HepG2 (cell line): ENCODE measurements around the gene BCL2L1. TPM values are rescaled to one million over a fixed set of nuclear protein-coding genes. Genes with fewer than 3 reads are reported as not detected.

Source experiments
- CCDC6 ChIP-seq: sonication (generic); formaldehyde crosslinking; IDR thresholded peaks from 2 replicates; pipeline ENCODE4 v1.8.1; 2022; ENCODE audit warnings: mild to moderate bottlenecking, missing genetic modification reagents, moderate library complexity
- DNMT3B ChIP-seq: conservative IDR thresholded peaks from 2 replicates; pipeline ENCODE4 v1.6.1; 2016; ENCODE audit warnings: missing biosample characterization, control low read depth
- FOXP1 ChIP-seq, 2 experiments: fragments of 450-650 bp in 1 of 2; IDR thresholded peaks; 2 replicates each; pipeline ENCODE4 v1.6.1; 2017 to 2018; ENCODE audit warnings: antibody characterized with exemption in 1 of 2
- GATAD2A ChIP-seq: IDR thresholded peaks from 2 replicates; pipeline ENCODE4 v1.6.1; 2016
- HCFC1 ChIP-seq: fragments of 150-350 bp; IDR thresholded peaks from 2 replicates; pipeline ENCODE4 v1.6.1; 2014; ENCODE audit warnings: low read depth, low read length
- HES4 ChIP-seq: sonication (generic); formaldehyde crosslinking; IDR thresholded peaks from 2 replicates; pipeline ENCODE4 v1.9.0; 2021; ENCODE audit warnings: mild to moderate bottlenecking, missing genetic modification reagents, borderline replicate concordance
- IKZF1 ChIP-seq: fragments of 450-650 bp; IDR thresholded peaks from 2 replicates; pipeline ENCODE4 v1.7.1; 2016
- IKZF4 ChIP-seq: sonication (generic); formaldehyde crosslinking; IDR thresholded peaks from 2 replicates; pipeline ENCODE4 v1.5.1; 2020; ENCODE audit warnings: borderline replicate concordance, mild to moderate bottlenecking, low read depth, missing genetic modification reagents; ENCODE audit errors: not compliant biosample characterization
- IRF2 ChIP-seq: IDR thresholded peaks from 2 replicates; pipeline ENCODE4 v1.6.1; 2018; ENCODE audit warnings: missing genetic modification reagents, missing compliant biosample characterization
- MAFG ChIP-seq: sonication (generic); formaldehyde crosslinking; IDR thresholded peaks from 2 replicates; pipeline ENCODE4 v1.5.1; 2020; ENCODE audit warnings: mild to moderate bottlenecking, missing genetic modification reagents
- MAZ ChIP-seq, 2 experiments: sonication (generic) in 1 of 2; formaldehyde crosslinking in 1 of 2; IDR thresholded peaks; 2 replicates each; pipeline versions ENCODE4 v1.5.0 to v1.6.1; 2012 to 2020; ENCODE audit warnings: low read depth in 2 of 2, mild to moderate bottlenecking in 2 of 2, borderline replicate concordance in 1 of 2, improper control_type of control experiment in 1 of 2, low read length in 1 of 2, missing genetic modification reagents in 1 of 2, moderate library complexity in 1 of 2
- MBD4 ChIP-seq: IDR thresholded peaks from 2 replicates; pipeline ENCODE4 v1.6.1; 2012; ENCODE audit warnings: low read length, inconsistent platforms, borderline replicate concordance
- SKI ChIP-seq: fragments of 450-650 bp; IDR thresholded peaks from one replicate; pipeline ENCODE4 v1.6.1; 2018; ENCODE audit warnings: mild to moderate bottlenecking; ENCODE audit not compliant: partially characterized antibody
- SMAD1 ChIP-seq: sonication (generic); formaldehyde crosslinking; IDR thresholded peaks from 2 replicates; pipeline ENCODE4 v1.4.0; 2020; ENCODE audit warnings: missing genetic modification reagents, low read depth, mild to moderate bottlenecking, borderline replicate concordance
- ZFP90 ChIP-seq: sonication (generic); formaldehyde crosslinking; IDR thresholded peaks from 2 replicates; pipeline ENCODE4 v1.8.0; 2022; ENCODE audit warnings: missing genetic modification reagents, mild to moderate bottlenecking, inconsistent platforms, borderline replicate concordance
- ZNF207 ChIP-seq: fragments of 450-650 bp; IDR thresholded peaks from 2 replicates; pipeline ENCODE4 v1.6.1; 2016; ENCODE audit warnings: antibody characterized with exemption, borderline replicate concordance
- ZNF441 ChIP-seq: sonication (generic); formaldehyde crosslinking; IDR thresholded peaks from 2 replicates; pipeline ENCODE4 v1.7.0; 2021; ENCODE audit warnings: missing genetic modification reagents, borderline replicate concordance
- ZNF446 ChIP-seq: sonication (generic); formaldehyde crosslinking; IDR thresholded peaks from 2 replicates; pipeline ENCODE4 v1.5.0; 2020; ENCODE audit warnings: mild to moderate bottlenecking, missing genetic modification reagents
- ZNF7 ChIP-seq: IDR thresholded peaks from 2 replicates; pipeline ENCODE4 v1.6.1; 2016; ENCODE audit warnings: missing biosample characterization, missing genetic modification reagents
- ZNF841 ChIP-seq: sonication (generic); formaldehyde crosslinking; IDR thresholded peaks from 2 replicates; pipeline ENCODE4 v1.8.1; 2023; ENCODE audit warnings: missing genetic modification reagents, borderline replicate concordance
- ZNF879 ChIP-seq: sonication (generic); formaldehyde crosslinking; IDR thresholded peaks from 2 replicates; pipeline ENCODE4 v1.8.1; 2023; ENCODE audit warnings: missing genetic modification reagents
- polyA plus RNA-seq, 8 experiments: library from polyadenylated mRNA; depleted of rRNA in 3 of 8; stranded (reverse) in 7 of 8; unstranded in 1 of 8; fragments of >200 nt; fragmentation: Illumina TruSeq in 4 of 8; extraction: Trizol in 4 of 8; gene quantifications; 2 replicates each; pipeline versions ENCODE4 v1.2.1 to v1.2.3, GENCODE V29; 2011 to 2016; ENCODE audit warnings: low read depth in 4 of 8, missing spikeins in 1 of 8, mixed read lengths in 1 of 8; ENCODE audit not compliant: insufficient read depth in 1 of 8
- total RNA-seq, 5 experiments: library from RNA; depleted of rRNA; stranded (reverse); fragments of >200 nt; fragmentation: Illumina TruSeq; extraction: Trizol; gene quantifications; 2 replicates each; pipeline ENCODE4 v1.2.3, GENCODE V29; 2016; ENCODE audit warnings: low read depth in 1 of 5
- TF ChIP-seq, protein P1 (sequence below): sonication (generic); formaldehyde crosslinking; IDR thresholded peaks from 2 replicates; pipeline ENCODE4 v1.5.0; 2020; ENCODE audit warnings: mild to moderate bottlenecking, missing genetic modification reagents
- TF ChIP-seq, protein P2 (sequence below): sonication (generic); formaldehyde crosslinking; IDR thresholded peaks from 2 replicates; pipeline ENCODE4 v1.8.1; 2023; ENCODE audit warnings: mild to moderate bottlenecking, inconsistent platforms, moderate library complexity, missing genetic modification reagents, borderline replicate concordance
- TF ChIP-seq, protein P3 (sequence below): sonication (generic); formaldehyde crosslinking; IDR thresholded peaks from 2 replicates; pipeline ENCODE4 v1.4.0; 2020; ENCODE audit warnings: missing genetic modification reagents, borderline replicate concordance

Gene BCL2L1
- total and polyA plus RNA-seq, 2 of the 13 experiments (the other 11 are each of a cell fraction or from before 2014, with no cell fraction given), result 164 to 258 TPM

DNA sequence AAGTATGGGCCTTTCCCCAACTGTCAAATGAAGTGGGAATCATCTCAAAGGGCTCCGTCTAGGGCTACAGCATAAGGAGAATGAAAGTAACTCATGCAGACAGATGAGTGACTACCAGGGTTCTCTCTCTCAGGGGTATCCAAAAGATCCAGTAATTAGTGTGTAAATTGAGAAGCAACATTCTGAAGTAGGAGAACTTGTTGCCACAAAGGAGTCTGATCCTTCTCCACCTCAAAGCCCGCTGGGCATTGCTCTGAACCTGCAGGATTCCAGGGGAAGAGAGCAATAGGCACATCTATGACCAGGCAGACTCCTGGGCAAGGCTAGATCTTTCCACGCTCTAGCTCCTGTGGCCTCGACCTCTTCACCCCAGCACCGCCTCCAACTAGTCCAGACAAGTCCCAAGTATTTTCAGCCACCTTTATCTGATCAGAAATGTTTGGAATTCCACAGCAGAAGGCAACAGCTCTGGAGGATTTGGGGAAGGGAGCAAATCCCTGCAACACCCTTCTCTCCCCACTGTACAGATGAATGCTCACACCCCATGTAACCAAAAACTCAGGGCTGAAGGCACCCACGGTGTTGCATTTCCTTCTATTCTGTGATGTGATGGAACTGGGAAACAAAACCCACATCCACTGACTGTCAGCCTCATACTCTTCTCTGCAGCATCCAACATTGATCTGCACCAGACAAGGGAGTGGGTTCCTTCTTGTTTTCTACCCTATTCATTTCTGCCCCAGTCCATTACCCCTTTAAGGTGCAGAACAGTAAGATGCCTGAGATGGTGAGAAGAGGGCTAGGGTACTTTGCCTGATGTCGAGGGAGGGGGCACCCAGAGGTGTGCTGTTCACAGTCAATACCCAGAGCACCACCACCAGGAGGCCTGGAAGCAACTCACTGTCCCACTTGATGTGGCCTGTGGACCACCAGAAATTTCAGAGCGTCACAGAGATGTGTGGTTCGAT lies 44.0 kb downstream of the BCL2L1 start (continued):
- TF ChIP-seq, protein P1, sequence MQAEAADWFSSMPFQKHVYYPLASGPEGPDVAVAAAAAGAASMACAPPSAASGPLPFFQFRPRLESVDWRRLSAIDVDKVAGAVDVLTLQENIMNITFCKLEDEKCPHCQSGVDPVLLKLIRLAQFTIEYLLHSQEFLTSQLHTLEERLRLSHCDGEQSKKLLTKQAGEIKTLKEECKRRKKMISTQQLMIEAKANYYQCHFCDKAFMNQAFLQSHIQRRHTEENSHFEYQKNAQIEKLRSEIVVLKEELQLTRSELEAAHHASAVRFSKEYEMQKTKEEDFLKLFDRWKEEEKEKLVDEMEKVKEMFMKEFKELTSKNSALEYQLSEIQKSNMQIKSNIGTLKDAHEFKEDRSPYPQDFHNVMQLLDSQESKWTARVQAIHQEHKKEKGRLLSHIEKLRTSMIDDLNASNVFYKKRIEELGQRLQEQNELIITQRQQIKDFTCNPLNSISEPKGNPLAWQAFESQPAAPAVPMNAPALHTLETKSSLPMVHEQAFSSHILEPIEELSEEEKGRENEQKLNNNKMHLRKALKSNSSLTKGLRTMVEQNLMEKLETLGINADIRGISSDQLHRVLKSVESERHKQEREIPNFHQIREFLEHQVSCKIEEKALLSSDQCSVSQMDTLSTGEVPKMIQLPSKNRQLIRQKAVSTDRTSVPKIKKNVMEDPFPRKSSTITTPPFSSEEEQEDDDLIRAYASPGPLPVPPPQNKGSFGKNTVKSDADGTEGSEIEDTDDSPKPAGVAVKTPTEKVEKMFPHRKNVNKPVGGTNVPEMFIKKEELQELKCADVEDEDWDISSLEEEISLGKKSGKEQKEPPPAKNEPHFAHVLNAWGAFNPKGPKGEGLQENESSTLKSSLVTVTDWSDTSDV, result no peak
- no peak for TF ChIP-seq HES4
- TF ChIP-seq CCDC6 (CRISPR knock-in tag), result no peak
- TF ChIP-seq IKZF1, result no peak
- no peak for TF ChIP-seq ZNF207
- TF ChIP-seq FOXP1 (IDR thresholded peaks at IDR 0.05), result no peak
- no peak for TF ChIP-seq FOXP1 (CRISPR knock-in tag; IDR thresholded peaks at IDR 0.05)
- no peak for TF ChIP-seq ZNF441 (CRISPR knock-in tag)
- no peak for TF ChIP-seq HCFC1
- no peak for TF ChIP-seq ZNF879 (CRISPR knock-in tag)
- 0 out of 2 replicates have a peak, but pooled peaks have one; percentile 37 for TF ChIP-seq SMAD1 (CRISPR knock-in tag)
- peak; percentile 77 for TF ChIP-seq GATAD2A (CRISPR knock-in tag)
- TF ChIP-seq ZNF7 (CRISPR knock-in tag), result no peak
- peak; percentile 61; the same call in 1 of the 2 replicates for TF ChIP-seq IRF2 (CRISPR knock-in tag)
- no peak for TF ChIP-seq MAFG (CRISPR knock-in tag)
- no peak for TF ChIP-seq ZNF841 (CRISPR knock-in tag)
- peak; percentile 76; the same call in 1 of the 2 replicates for TF ChIP-seq DNMT3B (CRISPR knock-in tag)
- TF ChIP-seq ZNF446, result peak; percentile 36; the same call in 1 of the 2 replicates
- TF ChIP-seq IKZF4 (CRISPR knock-in tag), result no peak
- TF ChIP-seq, protein P2, sequence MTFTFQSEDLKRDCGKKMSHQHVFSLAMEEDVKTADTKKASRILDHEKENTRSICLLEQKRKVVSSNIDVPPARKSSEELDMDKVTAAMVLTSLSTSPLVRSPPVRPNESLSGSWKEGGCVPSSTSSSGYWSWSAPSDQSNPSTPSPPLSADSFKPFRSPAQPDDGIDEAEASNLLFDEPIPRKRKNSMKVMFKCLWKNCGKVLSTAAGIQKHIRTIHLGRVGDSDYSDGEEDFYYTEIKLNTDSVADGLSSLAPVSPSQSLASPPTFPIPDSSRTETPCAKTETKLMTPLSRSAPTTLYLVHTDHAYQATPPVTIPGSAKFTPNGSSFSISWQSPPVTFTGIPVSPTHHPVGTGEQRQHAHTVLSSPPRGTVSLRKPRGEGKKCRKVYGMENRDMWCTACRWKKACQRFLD, result peak; percentile 93; the same call in 1 of the 2 replicates
- no peak for TF ChIP-seq MAZ (IDR thresholded peaks at IDR 0.05; ENCODE audit: borderline replicate concordance, low read depth, low read length)
- TF ChIP-seq MAZ (CRISPR knock-in tag; IDR thresholded peaks at IDR 0.05; ENCODE audit: low read depth), result no peak
- peak; percentile 24; the same call in 1 of the 2 replicates for TF ChIP-seq MBD4
- peak; percentile 67 for TF ChIP-seq SKI
- TF ChIP-seq, protein P3, sequence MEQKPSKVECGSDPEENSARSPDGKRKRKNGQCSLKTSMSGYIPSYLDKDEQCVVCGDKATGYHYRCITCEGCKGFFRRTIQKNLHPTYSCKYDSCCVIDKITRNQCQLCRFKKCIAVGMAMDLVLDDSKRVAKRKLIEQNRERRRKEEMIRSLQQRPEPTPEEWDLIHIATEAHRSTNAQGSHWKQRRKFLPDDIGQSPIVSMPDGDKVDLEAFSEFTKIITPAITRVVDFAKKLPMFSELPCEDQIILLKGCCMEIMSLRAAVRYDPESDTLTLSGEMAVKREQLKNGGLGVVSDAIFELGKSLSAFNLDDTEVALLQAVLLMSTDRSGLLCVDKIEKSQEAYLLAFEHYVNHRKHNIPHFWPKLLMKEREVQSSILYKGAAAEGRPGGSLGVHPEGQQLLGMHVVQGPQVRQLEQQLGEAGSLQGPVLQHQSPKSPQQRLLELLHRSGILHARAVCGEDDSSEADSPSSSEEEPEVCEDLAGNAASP, result peak; percentile 75; the same call in 1 of the 2 replicates
- TF ChIP-seq ZFP90 (CRISPR knock-in tag), result no peak
